B cell (primary cell): ENCODE results near the gene CHKA.

Experiments
- EZH2 ChIP-seq: IDR thresholded peaks from 2 replicates; pipeline ENCODE4 v1.6.1; 2012; ENCODE audit warnings: borderline replicate concordance, low read depth, mild to moderate bottlenecking, moderate library complexity, low read length; ENCODE audit not compliant: insufficient read depth, poor library complexity, severe bottlenecking
- TF ChIP-seq, protein P1 (sequence below): fragments of 200-600 bp; IDR thresholded peaks from one replicate; pipeline ENCODE4 v1.8.0; 2022; ENCODE audit warnings: antibody characterized with exemption, mild to moderate bottlenecking

DNA sequence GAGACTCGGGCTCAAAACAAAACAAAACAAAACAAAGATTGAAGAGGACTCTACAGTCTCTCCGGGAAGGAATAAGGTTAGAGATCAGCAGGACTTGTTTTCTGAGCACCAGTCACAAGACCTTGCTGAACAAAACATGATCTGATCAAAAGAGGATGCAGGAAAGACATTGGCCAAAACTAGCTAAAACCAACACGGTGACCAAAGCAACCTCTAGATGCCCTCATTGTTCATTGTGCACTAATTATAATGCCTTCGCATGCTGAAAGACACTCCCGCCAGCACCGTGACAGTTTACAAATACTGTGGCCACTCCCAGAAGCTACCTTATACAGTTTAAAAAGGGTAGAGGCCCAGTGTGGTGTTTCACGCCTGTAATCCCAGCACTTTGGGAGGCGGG is 15.7 kb upstream of the CHKA start:
- TF ChIP-seq, protein P1, sequence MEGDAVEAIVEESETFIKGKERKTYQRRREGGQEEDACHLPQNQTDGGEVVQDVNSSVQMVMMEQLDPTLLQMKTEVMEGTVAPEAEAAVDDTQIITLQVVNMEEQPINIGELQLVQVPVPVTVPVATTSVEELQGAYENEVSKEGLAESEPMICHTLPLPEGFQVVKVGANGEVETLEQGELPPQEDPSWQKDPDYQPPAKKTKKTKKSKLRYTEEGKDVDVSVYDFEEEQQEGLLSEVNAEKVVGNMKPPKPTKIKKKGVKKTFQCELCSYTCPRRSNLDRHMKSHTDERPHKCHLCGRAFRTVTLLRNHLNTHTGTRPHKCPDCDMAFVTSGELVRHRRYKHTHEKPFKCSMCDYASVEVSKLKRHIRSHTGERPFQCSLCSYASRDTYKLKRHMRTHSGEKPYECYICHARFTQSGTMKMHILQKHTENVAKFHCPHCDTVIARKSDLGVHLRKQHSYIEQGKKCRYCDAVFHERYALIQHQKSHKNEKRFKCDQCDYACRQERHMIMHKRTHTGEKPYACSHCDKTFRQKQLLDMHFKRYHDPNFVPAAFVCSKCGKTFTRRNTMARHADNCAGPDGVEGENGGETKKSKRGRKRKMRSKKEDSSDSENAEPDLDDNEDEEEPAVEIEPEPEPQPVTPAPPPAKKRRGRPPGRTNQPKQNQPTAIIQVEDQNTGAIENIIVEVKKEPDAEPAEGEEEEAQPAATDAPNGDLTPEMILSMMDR: no peak
- TF ChIP-seq EZH2: no peak
